Activated CD4-positive, alpha-beta memory T cell treated with anti-CD3 and anti-CD28 coated beads for 36 hours (primary cell): ENCODE data around the gene MFAP4. TPM values are rescaled to one million over a fixed set of nuclear protein-coding genes. Genes with fewer than 3 reads are reported as not detected.
A peak's percentile ranks its signal among the peaks of the same experiment; 100 is the strongest.

Source experiments
- CTCF ChIA-PET: fragments of 350-600 bp; sonication (Branson Sonifier 250); formaldehyde crosslinking; loops from one replicate; lab custom pipeline; 2021; ENCODE audit warnings: antibody characterized with exemption, inconsistent platforms; lab: Charles Lee
- POLR2A ChIA-PET: fragments of 350-600 bp; sonication (Branson Sonifier 250); formaldehyde crosslinking; loops from one replicate; lab custom pipeline; 2021; ENCODE audit warnings: antibody characterized with exemption; lab: Charles Lee
- DNase-seq: peaks from one replicate; pipeline ENCODE4 v3.0.0-alpha.2; 2020
- H3K27ac Mint-ChIP-seq: one replicate; pipeline ENCODE4 v1.8.0; 2021; ENCODE audit warnings: mixed read lengths
- H3K27me3 Mint-ChIP-seq: one replicate; pipeline ENCODE4 v1.8.0; 2021; ENCODE audit warnings: mixed read lengths
- H3K36me3 Mint-ChIP-seq: one replicate; pipeline ENCODE4 v1.8.0; 2021; ENCODE audit warnings: mixed read lengths
- H3K4me1 Mint-ChIP-seq: one replicate; pipeline ENCODE4 v1.8.0; 2021; ENCODE audit warnings: low read depth, mixed read lengths
- H3K4me3 Mint-ChIP-seq: one replicate; pipeline ENCODE4 v1.8.0; 2021; ENCODE audit warnings: mild to moderate bottlenecking, mixed read lengths
- H3K9me3 Mint-ChIP-seq: one replicate; pipeline ENCODE4 v1.8.0; 2021; ENCODE audit warnings: mixed read lengths
- intact Hi-C: fragments of 100-400 bp; cut with micrococcal nuclease; formaldehyde crosslinking; loops from one replicate; pipeline ENCODE4 v1.15.1; 2023
- total RNA-seq, 2 experiments: library from RNA; stranded (reverse); gene quantifications; one replicate each; pipeline ENCODE4 v1.2.3, GENCODE V29; 2021

Gene MFAP4
- total RNA-seq, 2 experiments from 2014 or later: not detected

- Mint-ChIP-seq H3K36me3 (no peaks in the 10 kb centered on the region), H3K4me3 (no peak overlapping the region), H3K4me1 (no peaks in the 10 kb centered on the region), H3K27me3 (peaks cover 6% of the 10 kb centered on the region), H3K9me3 (no peaks in the 10 kb centered on the region), H3K27ac (no peak overlapping the region)
- DNase-seq: peak; percentile 6
- CTCF ChIA-PET: no interaction called here
- POLR2A ChIA-PET: no interaction called here
- intact Hi-C loops: no loop called here
These were observed 44.3 kb downstream of the MFAP4 start for GRCh38 chr17:19342611-19343255.

GRCh38 chr17:19341641-19342610, 45.1 kb downstream of the MFAP4 start:
- no peaks in the 10 kb centered on the region for H3K4me1 Mint-ChIP-seq
- no peaks in the 10 kb centered on the region for H3K9me3 Mint-ChIP-seq
- ChIA-PET CTCF (interaction anchor here (0.8 to 1.3 kb wide), 2 partner anchors 105 to 424 kb away, joined by 3 read pairs; no protein-coding TSS in a partner anchor), POLR2A (no interaction called here)
- no peak overlapping the region for H3K4me3 Mint-ChIP-seq
- no peaks in the 10 kb centered on the region for H3K36me3 Mint-ChIP-seq
- intact Hi-C loops: no loop called here
- DNase-seq: peak; percentile 5
- H3K27ac Mint-ChIP-seq: no peak overlapping the region
- peaks cover 11% of the 10 kb centered on the region for H3K27me3 Mint-ChIP-seq

- ChIA-PET POLR2A (no interaction called here), CTCF (interaction anchor here (0.8 to 1.3 kb wide), 2 partner anchors 106 to 425 kb away, joined by 3 read pairs; no protein-coding TSS in a partner anchor)
- peaks cover 11% of the 10 kb centered on the region for H3K27me3 Mint-ChIP-seq
- H3K4me3 Mint-ChIP-seq: no peak overlapping the region
- intact Hi-C loops: no loop called here
- H3K4me1 Mint-ChIP-seq: no peaks in the 10 kb centered on the region
- DNase-seq: peak; percentile 3
- no peak overlapping the region for H3K27ac Mint-ChIP-seq
- no peaks in the 10 kb centered on the region for H3K36me3 Mint-ChIP-seq
- no peaks in the 10 kb centered on the region for H3K9me3 Mint-ChIP-seq
These were observed 45.8 kb downstream of the MFAP4 start for GRCh38 chr17:19341211-19341631.

- no peaks in the 10 kb centered on the region for H3K36me3 Mint-ChIP-seq
- POLR2A ChIA-PET: interaction anchor here (0.6 kb wide), 1 partner anchor 118 kb away, joined by 8 read pairs; no protein-coding TSS in a partner anchor
- H3K9me3 Mint-ChIP-seq: no peaks in the 10 kb centered on the region
- peak; percentile 4 for DNase-seq
- H3K27me3 Mint-ChIP-seq: peaks cover 11% of the 10 kb centered on the region
- H3K4me3 Mint-ChIP-seq: no peak overlapping the region
- intact Hi-C loops: no loop called here
- H3K27ac Mint-ChIP-seq: no peak overlapping the region
- H3K4me1 Mint-ChIP-seq: no peaks in the 10 kb centered on the region
- CTCF ChIA-PET: interaction anchor here (1.3 to 3.0 kb wide), 5 partner anchors 10 to 92 kb away, joined by 4 to 12 read pairs (median 7); partner anchors contain the start of gene B9D1
These were observed 47.6 kb downstream of the MFAP4 start for GRCh38 chr17:19339341-19339815.

- H3K27ac Mint-ChIP-seq: no peak overlapping the region
- H3K4me1 Mint-ChIP-seq: no peaks in the 10 kb centered on the region
- H3K4me3 Mint-ChIP-seq: no peak overlapping the region
- intact Hi-C loops: no loop called here
- POLR2A ChIA-PET: interaction anchor here (0.6 to 1.1 kb wide), 3 partner anchors 24 to 119 kb away, joined by 3 to 8 read pairs (median 3); partner anchors contain the start of gene B9D1
- peak; percentile 77 for DNase-seq
- CTCF ChIA-PET: interaction anchor here (0.6 to 3.0 kb wide), 14 partner anchors 9 to 143 kb away, joined by 3 to 12 read pairs (median 4); partner anchors contain the start of gene B9D1
- H3K9me3 Mint-ChIP-seq: no peaks in the 10 kb centered on the region
- H3K27me3 Mint-ChIP-seq: peaks cover 11% of the 10 kb centered on the region
- H3K36me3 Mint-ChIP-seq: no peaks in the 10 kb centered on the region
These were observed 48.7 kb downstream of the MFAP4 start for GRCh38 chr17:19338031-19338990.

GRCh38 chr17:19337712-19338023, 49.3 kb downstream of the MFAP4 start:
- peaks cover 2% of the 10 kb centered on the region for H3K4me1 Mint-ChIP-seq
- H3K27ac Mint-ChIP-seq: no peak overlapping the region
- ChIA-PET POLR2A (interaction anchor here (1.1 kb wide), 1 partner anchor 31 kb away, joined by 3 read pairs; no protein-coding TSS in a partner anchor), CTCF (interaction anchor here (0.9 to 3.0 kb wide), 10 partner anchors 8 to 129 kb away, joined by 3 to 12 read pairs (median 4); partner anchors contain the start of gene B9D1)
- no peak overlapping the region for H3K4me3 Mint-ChIP-seq
- peaks cover 11% of the 10 kb centered on the region for H3K27me3 Mint-ChIP-seq
- no peak for DNase-seq
- H3K9me3 Mint-ChIP-seq: no peaks in the 10 kb centered on the region
- intact Hi-C loops: no loop called here
- no peaks in the 10 kb centered on the region for H3K36me3 Mint-ChIP-seq

- CTCF ChIA-PET: interaction anchor here (1.1 to 2.2 kb wide), 5 partner anchors 18 to 129 kb away, joined by 3 to 9 read pairs (median 5); no protein-coding TSS in a partner anchor
- H3K27me3 Mint-ChIP-seq: peaks cover 10% of the 10 kb centered on the region
- no peaks in the 10 kb centered on the region for H3K9me3 Mint-ChIP-seq
- POLR2A ChIA-PET: interaction anchor here (1.1 kb wide), 1 partner anchor 30 kb away, joined by 3 read pairs; no protein-coding TSS in a partner anchor
- intact Hi-C loops: no loop called here
- no peak overlapping the region for H3K27ac Mint-ChIP-seq
- no peak overlapping the region for H3K4me3 Mint-ChIP-seq
- H3K36me3 Mint-ChIP-seq: no peaks in the 10 kb centered on the region
- DNase-seq: peak; percentile 6
- H3K4me1 Mint-ChIP-seq: peaks cover 4% of the 10 kb centered on the region
These were observed 49.9 kb downstream of the MFAP4 start for GRCh38 chr17:19336938-19337711.

GRCh38 chr17:19335951-19336631, 50.9 kb downstream of the MFAP4 start:
- peaks cover 7% of the 10 kb centered on the region for H3K27me3 Mint-ChIP-seq
- H3K9me3 Mint-ChIP-seq: no peaks in the 10 kb centered on the region
- H3K36me3 Mint-ChIP-seq: no peaks in the 10 kb centered on the region
- POLR2A ChIA-PET: no interaction called here
- no peak overlapping the region for H3K4me3 Mint-ChIP-seq
- peak; percentile 7 for DNase-seq
- intact Hi-C loops: no loop called here
- CTCF ChIA-PET: interaction anchor here (1.3 kb wide), 1 partner anchor 18 kb away, joined by 3 read pairs; no protein-coding TSS in a partner anchor
- H3K27ac Mint-ChIP-seq: no peak overlapping the region
- H3K4me1 Mint-ChIP-seq: peaks cover 4% of the 10 kb centered on the region

- ChIA-PET CTCF (no interaction called here), POLR2A (no interaction called here)
- DNase-seq: peak; percentile 1
- Mint-ChIP-seq H3K27ac (no peak overlapping the region), H3K9me3 (no peaks in the 10 kb centered on the region), H3K36me3 (no peaks in the 10 kb centered on the region), H3K4me1 (peaks cover 4% of the 10 kb centered on the region), H3K4me3 (no peak overlapping the region), H3K27me3 (peaks cover 6% of the 10 kb centered on the region)
- intact Hi-C loops: no loop called here
These were observed 52.7 kb downstream of the MFAP4 start for GRCh38 chr17:19334331-19334730.

- Mint-ChIP-seq H3K36me3 (no peaks in the 10 kb centered on the region), H3K9me3 (no peaks in the 10 kb centered on the region), H3K4me1 (peaks cover 4% of the 10 kb centered on the region), H3K4me3 (no peak overlapping the region), H3K27me3 (peaks cover 6% of the 10 kb centered on the region), H3K27ac (no peak overlapping the region)
- DNase-seq: peak; percentile 6
- ChIA-PET CTCF (no interaction called here), POLR2A (no interaction called here)
- intact Hi-C loops: no loop called here
These were observed 53.2 kb downstream of the MFAP4 start for GRCh38 chr17:19333736-19334290.
